OCI-LY3 (cell line): ENCODE data around the gene LGALS4.

Source experiments
- EZH2phosphoT487 ChIP-seq: fragments of 200-600 bp; shearing (Covaris generic); IDR thresholded peaks from 2 replicates; pipeline ENCODE4 v1.6.1; 2018; ENCODE audit warnings: antibody characterized with exemption, mixed run types, low read depth
- TF ChIP-seq, protein P1 (sequence below): fragments of 200-600, 300-600 bp; sonication (generic); IDR thresholded peaks from 2 replicates; pipeline ENCODE4 v1.5.1; 2014; ENCODE audit warnings: antibody characterized with exemption, low read length, low read depth

DNA sequence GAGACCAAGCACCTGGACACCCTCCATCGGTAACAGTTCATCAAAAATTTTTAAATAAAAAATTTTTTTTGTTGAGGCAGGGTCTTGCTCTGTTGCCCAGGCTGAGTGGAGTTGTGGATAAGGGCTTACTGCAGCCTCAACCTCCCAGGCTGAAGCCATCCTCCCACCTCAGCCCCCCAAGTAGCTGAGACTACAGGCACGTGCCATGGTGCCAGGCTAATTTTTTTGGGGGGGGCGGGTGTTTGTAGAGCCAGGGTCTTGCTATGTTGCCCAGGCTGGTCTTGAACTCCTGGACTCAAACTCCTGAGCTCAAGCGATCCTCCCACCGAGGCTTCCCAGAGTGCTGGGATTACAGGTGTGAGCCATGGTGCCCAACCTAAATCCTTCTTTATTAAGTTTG lies 19.1 kb downstream of the LGALS4 start:
- TF ChIP-seq, protein P1, sequence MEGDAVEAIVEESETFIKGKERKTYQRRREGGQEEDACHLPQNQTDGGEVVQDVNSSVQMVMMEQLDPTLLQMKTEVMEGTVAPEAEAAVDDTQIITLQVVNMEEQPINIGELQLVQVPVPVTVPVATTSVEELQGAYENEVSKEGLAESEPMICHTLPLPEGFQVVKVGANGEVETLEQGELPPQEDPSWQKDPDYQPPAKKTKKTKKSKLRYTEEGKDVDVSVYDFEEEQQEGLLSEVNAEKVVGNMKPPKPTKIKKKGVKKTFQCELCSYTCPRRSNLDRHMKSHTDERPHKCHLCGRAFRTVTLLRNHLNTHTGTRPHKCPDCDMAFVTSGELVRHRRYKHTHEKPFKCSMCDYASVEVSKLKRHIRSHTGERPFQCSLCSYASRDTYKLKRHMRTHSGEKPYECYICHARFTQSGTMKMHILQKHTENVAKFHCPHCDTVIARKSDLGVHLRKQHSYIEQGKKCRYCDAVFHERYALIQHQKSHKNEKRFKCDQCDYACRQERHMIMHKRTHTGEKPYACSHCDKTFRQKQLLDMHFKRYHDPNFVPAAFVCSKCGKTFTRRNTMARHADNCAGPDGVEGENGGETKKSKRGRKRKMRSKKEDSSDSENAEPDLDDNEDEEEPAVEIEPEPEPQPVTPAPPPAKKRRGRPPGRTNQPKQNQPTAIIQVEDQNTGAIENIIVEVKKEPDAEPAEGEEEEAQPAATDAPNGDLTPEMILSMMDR = no peak
- no peak for TF ChIP-seq EZH2phosphoT487
